ENCODE results near the gene PRAMEF14.
"Not testable (repeated sequence)": the region's sequence is repeated elsewhere in the genome, so short reads cannot be mapped to it uniquely, and the experiment has no call there.

The PRAMEF14 gene

GRCh38 chr1:13347034-13347433 lies at the start of gene PRAMEF14:
Gene PRAMEF14 (minus strand): TSS chr1:13347134. CDS start chr1:13345314, 1,820 bp downstream.
- not testable (repeated sequence) for DNase-seq

DNA sequence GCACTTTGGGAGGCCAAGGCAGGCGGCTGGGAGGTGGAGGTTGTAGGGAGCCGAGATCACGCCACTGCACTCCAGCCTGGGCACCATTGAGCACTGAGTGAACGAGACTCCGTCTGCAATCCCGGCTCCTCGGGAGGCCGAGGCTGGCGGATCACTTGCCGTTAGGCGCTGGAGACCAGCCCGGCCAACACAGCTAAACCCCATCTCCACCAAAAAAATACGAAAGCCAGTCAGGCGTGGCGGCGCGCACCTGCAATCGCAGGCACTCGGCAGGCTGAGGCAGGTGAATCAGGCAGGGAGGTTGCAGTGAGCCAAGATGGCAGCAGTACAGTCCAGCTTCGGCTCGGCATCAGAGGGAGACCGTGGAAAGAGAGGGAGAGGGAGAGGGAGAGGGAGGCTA lies 48.4 kb upstream of the PRAMEF14 start:
- not testable (repeated sequence) for DNase-seq

DNA sequence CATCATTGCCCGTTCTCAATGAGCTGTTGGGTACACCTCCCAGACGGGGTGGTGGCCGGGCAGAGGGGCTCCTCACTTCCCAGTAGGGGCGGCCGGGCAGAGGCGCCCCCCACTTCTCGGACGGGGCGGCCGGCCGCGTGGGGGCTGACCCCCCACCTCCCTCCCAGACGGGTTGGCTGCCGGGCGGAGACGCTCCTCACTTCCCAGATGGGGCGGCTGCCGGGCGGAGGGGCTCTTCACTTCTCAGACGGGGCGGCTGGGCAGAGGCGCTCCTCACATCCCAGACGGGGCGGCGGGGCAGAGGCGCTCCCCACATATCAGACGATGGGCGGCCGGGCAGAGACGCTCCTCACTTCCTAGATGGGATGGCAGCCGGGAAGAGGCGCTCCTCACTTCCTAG lies 47.8 kb upstream of the PRAMEF14 start:
- not testable (repeated sequence) for DNase-seq

- DNase-seq, result not testable (repeated sequence)
These were observed 46.1 kb upstream of the PRAMEF14 start for GRCh38 chr1:13393004-13393403.

DNA sequence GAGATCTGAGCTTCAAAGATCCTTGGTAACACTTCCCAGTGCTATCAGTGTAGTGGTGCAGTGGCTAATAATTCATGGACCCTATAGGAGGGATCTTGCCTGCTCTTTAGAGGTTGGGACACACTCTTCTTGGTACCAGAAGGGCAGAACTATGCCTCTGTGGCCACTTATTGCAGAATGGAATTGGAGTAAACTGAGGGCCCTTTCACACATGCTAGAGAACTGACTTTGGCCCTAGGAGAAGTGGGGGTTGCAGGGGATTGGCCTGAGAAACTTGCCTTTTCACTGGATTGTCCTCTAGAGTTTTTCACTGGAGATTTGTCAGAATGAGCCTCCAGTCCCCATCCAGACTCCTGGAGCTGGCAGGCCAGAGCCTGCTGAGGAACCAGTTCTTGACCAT lies 42.4 kb upstream of the PRAMEF14 start, which contains the start of gene PRAMEF17:
Gene PRAMEF17 (plus strand): TSS at position 301 of the 400 bp plus-strand sequence. CDS start 26 bp downstream, at position 327.
- DNase-seq, result not testable (repeated sequence)

DNA sequence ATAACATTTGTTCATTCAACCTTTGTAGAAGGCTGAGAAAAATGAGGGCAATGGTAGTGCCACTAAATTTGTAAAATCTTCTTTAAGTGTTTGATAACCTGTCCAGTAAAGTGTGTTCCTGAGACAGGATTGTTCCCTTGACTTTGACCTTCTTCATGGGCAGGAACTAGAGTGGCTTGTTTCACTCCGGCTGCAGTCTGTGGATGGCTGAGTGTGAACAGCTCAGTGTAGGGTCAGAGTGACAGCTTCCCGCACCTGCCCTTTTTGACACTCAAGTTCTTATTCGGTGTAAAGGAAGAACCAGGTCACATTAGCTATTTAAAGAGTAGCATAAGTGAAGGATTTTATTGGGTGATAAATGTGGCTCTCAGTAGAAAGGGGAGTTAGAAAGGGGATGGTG lies 33.4 kb upstream of the PRAMEF14 start:
- not testable (repeated sequence) for DNase-seq

- not testable (repeated sequence) for DNase-seq
These were observed 32.0 kb upstream of the PRAMEF14 start for GRCh38 chr1:13378983-13379382.

DNA sequence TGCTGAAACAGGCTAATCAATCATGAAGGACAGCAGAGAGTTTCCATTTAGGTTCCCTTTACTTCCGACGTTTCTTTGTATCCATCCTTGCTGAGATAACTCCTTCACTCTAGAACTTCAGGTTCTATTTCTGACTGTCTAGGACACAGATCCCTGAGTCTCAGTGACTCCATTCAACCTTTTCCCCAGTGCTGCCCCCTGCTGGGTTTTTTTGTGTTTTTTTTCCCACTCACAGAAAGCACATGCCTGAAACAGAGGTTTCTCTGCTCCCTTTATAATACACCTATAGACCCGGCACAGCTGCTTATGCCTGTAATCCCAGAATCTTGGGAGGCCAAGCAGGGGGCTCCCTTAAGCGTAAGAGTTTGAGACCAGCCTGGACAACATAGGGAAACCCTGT lies 21.6 kb upstream of the PRAMEF14 start:
- not testable (repeated sequence) for DNase-seq

GRCh38 chr1:13366536-13366935 lies 19.6 kb upstream of the PRAMEF14 start:
- not testable (repeated sequence) for DNase-seq

- DNase-seq, result not testable (repeated sequence)
These were observed 18.0 kb upstream of the PRAMEF14 start for GRCh38 chr1:13364928-13365327.

DNA sequence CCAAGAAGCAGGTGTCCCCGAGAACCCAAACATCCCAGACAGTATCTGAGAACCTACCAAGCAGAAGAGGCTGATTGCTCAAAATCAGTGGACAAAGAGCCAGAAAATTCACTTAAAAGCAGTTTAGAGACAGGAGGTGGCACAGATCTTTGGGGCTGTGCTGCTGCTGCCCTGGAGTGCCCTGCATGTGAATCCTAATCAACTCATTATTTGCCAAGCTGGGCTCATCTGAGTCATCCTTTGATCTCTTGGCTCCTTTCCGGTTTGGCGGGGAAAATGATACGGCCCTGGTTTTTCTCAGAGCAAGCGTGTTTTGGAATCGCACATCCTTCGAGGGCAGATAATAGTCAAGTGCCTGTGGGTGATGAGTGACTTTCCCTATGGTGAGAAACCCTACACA lies 15.4 kb upstream of the PRAMEF14 start:
- DNase-seq, result not testable (repeated sequence)

GRCh38 chr1:13356774-13357173 lies 9.8 kb upstream of the PRAMEF14 start:
- not testable (repeated sequence) for DNase-seq

DNA sequence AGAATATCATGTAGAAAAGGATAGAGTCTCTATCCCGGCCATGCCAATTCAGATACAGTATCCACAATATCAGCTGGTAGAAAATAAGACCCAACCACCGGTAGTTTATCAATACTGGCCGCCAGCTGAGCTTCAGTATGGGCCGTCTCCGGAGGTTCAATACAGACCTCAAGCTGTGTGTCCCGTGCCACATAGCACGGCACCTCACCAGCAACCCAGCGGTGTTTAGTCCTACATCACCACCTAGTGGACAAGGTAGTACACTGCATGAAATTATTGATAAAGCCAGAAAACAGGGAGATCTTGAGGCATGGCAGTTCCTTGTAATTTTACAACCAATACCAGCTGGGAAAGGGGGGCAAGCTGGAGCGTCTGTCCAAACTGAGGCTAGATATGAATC lies 7.5 kb upstream of the PRAMEF14 start:
- DNase-seq, result not testable (repeated sequence)

DNA sequence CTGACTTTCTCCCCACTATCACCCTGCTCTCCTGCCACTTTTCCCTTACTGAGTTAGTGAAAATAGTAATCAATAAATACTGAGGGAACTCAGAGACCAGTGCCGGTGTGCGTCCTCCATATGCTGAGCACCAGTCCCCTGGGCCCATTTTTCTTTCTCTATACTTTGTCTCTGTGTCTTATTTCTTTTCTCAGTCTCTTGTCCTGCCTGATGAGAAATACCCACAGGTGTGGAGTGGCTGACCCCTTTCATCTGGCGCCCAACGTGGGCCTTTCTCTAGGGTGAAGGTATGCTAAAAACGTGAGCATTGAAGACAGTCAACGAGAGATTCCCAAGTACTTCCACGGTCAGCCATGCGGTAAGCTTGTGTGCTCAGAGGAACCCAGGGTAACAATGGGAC lies 6.5 kb upstream of the PRAMEF14 start:
- DNase-seq, result not testable (repeated sequence)

DNA sequence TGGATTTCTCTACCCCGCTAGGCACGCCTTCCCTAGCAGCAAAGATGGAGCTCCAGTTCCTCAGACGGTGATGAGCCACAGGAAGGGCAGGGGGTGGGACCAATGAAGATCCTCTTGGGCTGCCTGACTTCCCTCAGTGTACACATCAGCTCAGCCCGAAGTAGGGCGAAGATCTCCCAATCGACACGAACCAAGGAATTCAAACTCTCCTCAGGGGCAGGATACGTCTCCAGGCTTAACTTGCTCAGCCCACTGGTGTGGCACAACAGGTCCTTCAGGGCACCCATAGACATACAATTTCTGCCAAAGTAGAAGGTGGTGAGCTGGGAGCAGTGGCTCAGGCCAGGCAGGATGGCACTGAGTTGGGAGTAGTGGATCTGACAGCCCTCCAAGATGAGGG lies 4.4 kb downstream of the PRAMEF14 start:
- not testable (repeated sequence) for DNase-seq

GRCh38 chr1:13315281-13315680 lies 31.7 kb downstream of the PRAMEF14 start, which contains the start of gene PRAMEF15:
Gene PRAMEF15 (plus strand): TSS chr1:13315581. CDS start chr1:13318408, 2,827 bp downstream.
- DNase-seq, result not testable (repeated sequence)

DNA sequence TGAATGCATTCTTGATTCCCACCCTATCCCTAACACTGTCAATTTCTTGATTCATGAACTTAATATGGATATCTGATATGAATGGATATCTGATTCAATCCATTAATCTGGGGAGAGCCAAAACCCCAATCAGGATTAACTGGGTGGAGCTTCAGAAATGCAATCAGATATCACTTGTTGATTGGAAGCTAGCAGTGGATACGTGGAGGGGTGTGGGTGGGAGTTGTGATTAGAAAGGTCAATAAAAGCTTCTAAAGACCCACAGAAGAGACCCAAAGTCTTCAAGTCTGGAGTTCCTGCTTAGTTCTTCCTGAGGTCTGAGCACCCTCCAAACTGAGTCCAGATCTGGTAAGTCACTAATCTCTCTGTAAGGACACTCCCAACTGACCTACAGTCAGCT lies 43.7 kb downstream of the PRAMEF14 start, which contains the start of gene PRAMEF33:
Gene PRAMEF33 (plus strand): TSS at position 301 of the 400 bp plus-strand sequence. CDS start 2,416 bp downstream, outside the sequence.
- DNase-seq, result not testable (repeated sequence)

- not testable (repeated sequence) for DNase-seq
These were observed 44.7 kb downstream of the PRAMEF14 start for GRCh38 chr1:13302197-13302596.

DNA sequence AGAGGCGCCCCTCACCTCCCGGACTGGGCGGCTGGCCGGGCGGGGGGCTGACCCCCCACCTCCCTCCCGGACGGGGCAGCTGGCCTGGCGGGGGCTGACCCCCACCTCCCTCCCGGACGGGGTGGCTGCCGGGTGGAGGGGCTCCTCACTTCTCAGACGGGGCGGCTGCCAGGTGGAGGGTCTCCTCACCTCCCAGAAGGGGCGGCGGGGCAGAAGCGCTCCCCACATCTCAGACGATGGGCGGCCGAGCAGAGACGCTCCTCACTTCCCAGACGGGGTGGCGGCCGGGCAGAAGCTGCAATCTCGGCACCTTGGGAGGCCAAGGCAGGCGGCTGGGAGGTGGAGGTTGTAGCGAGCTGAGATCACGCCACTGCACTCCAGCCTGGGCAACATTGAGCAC lies 48.2 kb downstream of the PRAMEF14 start:
- DNase-seq, result not testable (repeated sequence)

GRCh38 chr1:13297216-13297931 lies 49.6 kb downstream of the PRAMEF14 start:
- DNase-seq, result not testable (repeated sequence)

Data from cortex of kidney (tissue), 1 donor.